Panc1 (cell line): ENCODE data around the gene CNPY2. TPM values are rescaled to one million over a fixed set of nuclear protein-coding genes. Genes with fewer than 3 reads are reported as not detected.
"Not testable (repeated sequence)": the region's sequence is repeated elsewhere in the genome, so short reads cannot be mapped to it uniquely, and the experiment has no call there.

Source experiments
- ATAC-seq: fragments of 200-7000 bp; cut with Tn5 transposase; 2 replicates; pipeline ENCODE4 v1.9.1; 2020; ENCODE audit warnings: mild to moderate bottlenecking, moderate library complexity
- BruUV-seq: library from RNA; stranded (reverse); fragments of 400-500 nt; replicated peaks from 2 replicates; lab custom pipeline; 2021; lab: Mats Ljungman, UMichigan
- CTCF ChIA-PET: fragments of 300-600 bp; sonication (Branson Sonifier 250); formaldehyde crosslinking; loops from one replicate; lab custom pipeline; 2022; ENCODE audit warnings: antibody characterized with exemption; lab: Charles Lee
- POLR2A ChIA-PET: fragments of 300-600 bp; sonication (Branson Sonifier 250); formaldehyde crosslinking; loops from one replicate; lab custom pipeline; 2022; ENCODE audit warnings: antibody characterized with exemption; lab: Charles Lee
- DNase-seq: peaks from one replicate; pipeline ENCODE4 v3.0.0-alpha.2; 2010; ENCODE audit warnings: low read depth, low spot score
- H3K27ac ChIP-seq: 2 replicates; pipeline ENCODE4 v1.5.1; 2011; ENCODE audit warnings: mild to moderate bottlenecking, low read length, inconsistent platforms
- H3K27me3 ChIP-seq: fragments of 200-500 bp; sonication (Bioruptor generic); 2 replicates; pipeline ENCODE4 v1.6.0; 2014; ENCODE audit warnings: low read length, inconsistent platforms; ENCODE audit not compliant: control insufficient read depth, insufficient read depth
- H3K36me3 ChIP-seq: fragments of 200-500 bp; sonication (Bioruptor generic); 2 replicates; pipeline ENCODE4 v1.5.1; 2014; ENCODE audit warnings: inconsistent platforms, mild to moderate bottlenecking, low read length, moderate library complexity; ENCODE audit not compliant: control insufficient read depth, insufficient read depth
- H3K4me1 ChIP-seq: 2 replicates; pipeline ENCODE4 v1.5.1; 2011; ENCODE audit warnings: inconsistent platforms, mild to moderate bottlenecking, low read length, moderate library complexity; ENCODE audit not compliant: control insufficient read depth, insufficient read depth
- H3K4me3 ChIP-seq, 2 experiments: 2 replicates each; pipeline ENCODE4 v1.5.1; 2011 to 2012; ENCODE audit warnings: low read depth in 2 of 2, low read length in 2 of 2, mild to moderate bottlenecking in 2 of 2, inconsistent platforms in 1 of 2, moderate library complexity in 1 of 2
- H3K9me3 ChIP-seq: fragments of 200-500 bp; sonication (Bioruptor generic); 2 replicates; pipeline ENCODE4 v1.5.1; 2014; ENCODE audit warnings: low read depth, mild to moderate bottlenecking, inconsistent platforms, low read length, moderate library complexity; ENCODE audit not compliant: control insufficient read depth, insufficient read depth
- CTCF ChIP-seq: fragments of 450-650 bp; IDR thresholded peaks from 2 replicates; pipeline ENCODE4 v1.5.1; 2017; ENCODE audit warnings: mild to moderate bottlenecking
- POLR2AphosphoS5 ChIP-seq: IDR thresholded peaks from 2 replicates; pipeline ENCODE4 v1.6.1; 2012; ENCODE audit warnings: mild to moderate bottlenecking, low read depth, low read length, moderate library complexity
- REST ChIP-seq, 2 experiments: IDR thresholded peaks; 2 replicates each; pipeline ENCODE4 v1.6.1; 2011 to 2012; ENCODE audit warnings: low read depth in 2 of 2, control low read depth in 1 of 2, low read length in 1 of 2, mild to moderate bottlenecking in 1 of 2, moderate library complexity in 1 of 2; ENCODE audit not compliant: insufficient read depth in 1 of 2
- SIN3A ChIP-seq: IDR thresholded peaks from 2 replicates; pipeline ENCODE4 v1.6.1; 2012; ENCODE audit warnings: low read depth, mild to moderate bottlenecking, low read length, moderate library complexity, borderline replicate concordance; ENCODE audit not compliant: insufficient read depth
- TCF7L2 ChIP-seq: IDR thresholded peaks from 2 replicates; pipeline ENCODE4 v1.6.1; 2011; ENCODE audit warnings: mild to moderate bottlenecking, low read depth, low read length, inconsistent platforms
- in situ Hi-C: cut with HindIII; loops from 2 replicates; pipeline ENCODE4 v1.10.0; 2016; ENCODE audit warnings: low sequenced_read_pairs, low pct_unique_long_range_greater_than_20kb
- intact Hi-C: fragments of 100-400 bp; cut with micrococcal nuclease; formaldehyde crosslinking; loops from one replicate; pipeline ENCODE4 v1.10.0; 2022; ENCODE audit not compliant: unreplicated experiment
- total RNA-seq: library from RNA; stranded (reverse); gene quantifications from one replicate; pipeline ENCODE4 v1.2.1, GENCODE V29; 2021; ENCODE audit not compliant: unreplicated experiment

Gene CNPY2
- total RNA-seq, 1 experiment from 2014 or later, result 115 TPM

- ATAC-seq, H3K4me1 ChIP-seq, POLR2A ChIA-PET, H3K27ac ChIP-seq, H3K36me3 ChIP-seq, intact Hi-C loops, H3K27me3 ChIP-seq, DNase-seq, H3K9me3 ChIP-seq, BruUV-seq, H3K4me3 ChIP-seq, in situ Hi-C loops: not testable (repeated sequence)
- CTCF ChIA-PET, result interaction anchor here (0.6 to 0.7 kb wide), 2 partner anchors 359 to 548 kb away, joined by 3 to 10 read pairs; no protein-coding TSS in a partner anchor
- peak; percentile 62 for TF ChIP-seq CTCF
Observed at GRCh38 chr12:56262955-56263354, 52.8 kb downstream of the CNPY2 start.

GRCh38 chr12:56261503-56262232 lies 54.1 kb downstream of the CNPY2 start:
- ChIA-PET POLR2A (no interaction called here), CTCF (interaction anchor here (0.5 kb wide), 1 partner anchor 40 kb away, joined by 3 read pairs; no protein-coding TSS in a partner anchor)
- DNase-seq, result peak; percentile 75
- in situ Hi-C loops (no loop called here), intact Hi-C loops (no loop called here)
- no peaks in the 10 kb centered on the region for H3K9me3 ChIP-seq
- no peak overlapping the region for H3K4me3 ChIP-seq
- no TSS peak for BruUV-seq
- TF ChIP-seq REST (IDR thresholded peaks at IDR 0.05; ENCODE audit: insufficient read depth in 1 of 2, low read depth in 2 of 2, low read length in 1 of 2) (no peak), SIN3A (no peak), TCF7L2 (no peak), POLR2AphosphoS5 (no peak), CTCF (no peak)
- H3K27ac ChIP-seq, result no peak overlapping the region
- H3K36me3 ChIP-seq, result peaks cover 3% of the 10 kb centered on the region; the same call in 1 of the 2 replicates
- H3K4me1 ChIP-seq, result peaks cover 13% of the 10 kb centered on the region
- no peak for ATAC-seq
- no peaks in the 10 kb centered on the region for H3K27me3 ChIP-seq
